GM12878 (cell line): ENCODE results near the gene RAB35.

ENCODE experiments used
- BCL11A ChIP-seq: IDR thresholded peaks from 2 replicates; pipeline ENCODE4 v1.6.1; 2011; ENCODE audit warnings: low read depth, low read length
- FOS ChIP-seq: IDR thresholded peaks from 3 replicates; pipeline ENCODE4 v1.6.1; 2011; ENCODE audit warnings: borderline replicate concordance; ENCODE audit not compliant: insufficient read length; ENCODE audit errors: extremely low read depth
- IKZF1 ChIP-seq: fragments of 450-650 bp; conservative IDR thresholded peaks from 2 replicates; pipeline ENCODE4 v1.6.1; 2017; ENCODE audit warnings: antibody characterized with exemption, mild to moderate bottlenecking
- JUND ChIP-seq: IDR thresholded peaks from 2 replicates; pipeline ENCODE4 v1.6.1; 2012; ENCODE audit warnings: low read depth, mild to moderate bottlenecking, low read length, improper control_type of control experiment, moderate library complexity
- POLR2AphosphoS5 ChIP-seq: IDR thresholded peaks from 2 replicates; pipeline ENCODE4 v1.6.1; 2011; ENCODE audit warnings: mild to moderate bottlenecking, low read length, inconsistent platforms
- RBBP5 ChIP-seq: fragments of 200-600 bp; sonication (generic); conservative IDR thresholded peaks from 2 replicates; pipeline ENCODE4 v1.6.1; 2016
- TF ChIP-seq, protein P1 (sequence below): IDR thresholded peaks from 2 replicates; pipeline ENCODE4 v1.6.1; 2012; ENCODE audit warnings: low read depth, low read length, improper control_type of control experiment
- TF ChIP-seq, protein P2 (sequence below): IDR thresholded peaks from 2 replicates; pipeline ENCODE4 v1.6.1; 2011; ENCODE audit warnings: low read depth, mild to moderate bottlenecking, low read length, moderate library complexity, borderline replicate concordance; ENCODE audit errors: extremely low read depth
- TF ChIP-seq, protein P3 (sequence below): IDR thresholded peaks from 2 replicates; pipeline ENCODE4 v1.6.1; 2012; ENCODE audit warnings: low read length, inconsistent platforms
- TF ChIP-seq, protein P4 (sequence below), 3 experiments: IDR thresholded peaks in 2 of 3; conservative IDR thresholded peaks in 1 of 3; 2 replicates each; pipeline ENCODE4 v1.5.1; 2011; ENCODE audit warnings: low read depth in 3 of 3, low read length in 3 of 3, mild to moderate bottlenecking in 3 of 3, control low read depth in 2 of 3, moderate library complexity in 2 of 3, inconsistent platforms in 1 of 3, mixed read lengths in 1 of 3; ENCODE audit not compliant: control insufficient read depth in 2 of 3, insufficient read depth in 1 of 3; ENCODE audit errors: extremely low read depth in 1 of 3
- TF ChIP-seq, protein P5 (sequence below): fragments of 450-650 bp; IDR thresholded peaks from 2 replicates; pipeline ENCODE4 v1.6.1; 2014; ENCODE audit warnings: mild to moderate bottlenecking
- TF ChIP-seq, protein P6 (sequence below): IDR thresholded peaks from 2 replicates; pipeline ENCODE4 v1.6.1; 2011; ENCODE audit warnings: borderline replicate concordance, low read depth, mild to moderate bottlenecking, moderate library complexity, mixed read lengths, low read length; ENCODE audit not compliant: insufficient read depth; ENCODE audit errors: extremely low read length
- TF ChIP-seq, protein P7 (sequence below): IDR thresholded peaks from 2 replicates; pipeline ENCODE4 v1.6.1; 2012; ENCODE audit warnings: mild to moderate bottlenecking, low read depth, low read length

DNA sequence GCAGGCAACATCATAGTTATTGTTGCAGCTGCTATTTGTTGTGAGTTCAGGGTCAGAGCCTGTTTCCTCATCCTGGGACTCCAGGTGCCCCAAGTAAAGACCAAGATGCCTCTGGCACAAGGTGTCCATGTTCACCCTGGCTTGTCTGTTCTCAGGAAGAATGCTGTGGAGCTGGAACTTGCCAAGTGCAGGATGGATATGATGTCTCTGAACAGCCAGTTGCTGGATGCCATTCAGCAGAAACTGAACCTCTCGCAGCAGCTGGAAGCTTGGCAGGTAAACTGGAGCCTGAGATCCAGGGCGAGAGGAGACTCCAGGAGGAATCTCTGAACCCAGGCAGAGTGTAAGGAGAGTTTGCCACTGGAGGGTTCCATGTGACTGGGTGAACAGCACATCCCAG is 26.8 kb downstream of the RAB35 start:
- TF ChIP-seq, protein P1, sequence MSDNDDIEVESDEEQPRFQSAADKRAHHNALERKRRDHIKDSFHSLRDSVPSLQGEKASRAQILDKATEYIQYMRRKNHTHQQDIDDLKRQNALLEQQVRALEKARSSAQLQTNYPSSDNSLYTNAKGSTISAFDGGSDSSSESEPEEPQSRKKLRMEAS = no peak
- TF ChIP-seq, protein P2, sequence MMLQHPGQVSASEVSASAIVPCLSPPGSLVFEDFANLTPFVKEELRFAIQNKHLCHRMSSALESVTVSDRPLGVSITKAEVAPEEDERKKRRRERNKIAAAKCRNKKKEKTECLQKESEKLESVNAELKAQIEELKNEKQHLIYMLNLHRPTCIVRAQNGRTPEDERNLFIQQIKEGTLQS = no peak
- TF ChIP-seq RBBP5 (no peak), BCL11A (no peak), FOS (no peak), POLR2AphosphoS5 (no peak), JUND (no peak), IKZF1 (no peak)
- TF ChIP-seq, protein P3, sequence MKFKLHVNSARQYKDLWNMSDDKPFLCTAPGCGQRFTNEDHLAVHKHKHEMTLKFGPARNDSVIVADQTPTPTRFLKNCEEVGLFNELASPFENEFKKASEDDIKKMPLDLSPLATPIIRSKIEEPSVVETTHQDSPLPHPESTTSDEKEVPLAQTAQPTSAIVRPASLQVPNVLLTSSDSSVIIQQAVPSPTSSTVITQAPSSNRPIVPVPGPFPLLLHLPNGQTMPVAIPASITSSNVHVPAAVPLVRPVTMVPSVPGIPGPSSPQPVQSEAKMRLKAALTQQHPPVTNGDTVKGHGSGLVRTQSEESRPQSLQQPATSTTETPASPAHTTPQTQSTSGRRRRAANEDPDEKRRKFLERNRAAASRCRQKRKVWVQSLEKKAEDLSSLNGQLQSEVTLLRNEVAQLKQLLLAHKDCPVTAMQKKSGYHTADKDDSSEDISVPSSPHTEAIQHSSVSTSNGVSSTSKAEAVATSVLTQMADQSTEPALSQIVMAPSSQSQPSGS = no peak
- TF ChIP-seq, protein P4, sequence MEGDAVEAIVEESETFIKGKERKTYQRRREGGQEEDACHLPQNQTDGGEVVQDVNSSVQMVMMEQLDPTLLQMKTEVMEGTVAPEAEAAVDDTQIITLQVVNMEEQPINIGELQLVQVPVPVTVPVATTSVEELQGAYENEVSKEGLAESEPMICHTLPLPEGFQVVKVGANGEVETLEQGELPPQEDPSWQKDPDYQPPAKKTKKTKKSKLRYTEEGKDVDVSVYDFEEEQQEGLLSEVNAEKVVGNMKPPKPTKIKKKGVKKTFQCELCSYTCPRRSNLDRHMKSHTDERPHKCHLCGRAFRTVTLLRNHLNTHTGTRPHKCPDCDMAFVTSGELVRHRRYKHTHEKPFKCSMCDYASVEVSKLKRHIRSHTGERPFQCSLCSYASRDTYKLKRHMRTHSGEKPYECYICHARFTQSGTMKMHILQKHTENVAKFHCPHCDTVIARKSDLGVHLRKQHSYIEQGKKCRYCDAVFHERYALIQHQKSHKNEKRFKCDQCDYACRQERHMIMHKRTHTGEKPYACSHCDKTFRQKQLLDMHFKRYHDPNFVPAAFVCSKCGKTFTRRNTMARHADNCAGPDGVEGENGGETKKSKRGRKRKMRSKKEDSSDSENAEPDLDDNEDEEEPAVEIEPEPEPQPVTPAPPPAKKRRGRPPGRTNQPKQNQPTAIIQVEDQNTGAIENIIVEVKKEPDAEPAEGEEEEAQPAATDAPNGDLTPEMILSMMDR (IDR thresholded peaks at IDR 0.05 in 2 of 3, conservative IDR thresholded peaks at IDR 0.05 in 1 of 3; ENCODE audit: control insufficient read depth in 2 of 3, extremely low read depth in 1 of 3, insufficient read depth in 1 of 3, low read depth in 3 of 3, low read length in 3 of 3) = no peak
- TF ChIP-seq, protein P5, sequence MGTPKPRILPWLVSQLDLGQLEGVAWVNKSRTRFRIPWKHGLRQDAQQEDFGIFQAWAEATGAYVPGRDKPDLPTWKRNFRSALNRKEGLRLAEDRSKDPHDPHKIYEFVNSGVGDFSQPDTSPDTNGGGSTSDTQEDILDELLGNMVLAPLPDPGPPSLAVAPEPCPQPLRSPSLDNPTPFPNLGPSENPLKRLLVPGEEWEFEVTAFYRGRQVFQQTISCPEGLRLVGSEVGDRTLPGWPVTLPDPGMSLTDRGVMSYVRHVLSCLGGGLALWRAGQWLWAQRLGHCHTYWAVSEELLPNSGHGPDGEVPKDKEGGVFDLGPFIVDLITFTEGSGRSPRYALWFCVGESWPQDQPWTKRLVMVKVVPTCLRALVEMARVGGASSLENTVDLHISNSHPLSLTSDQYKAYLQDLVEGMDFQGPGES = no peak
- TF ChIP-seq, protein P6, sequence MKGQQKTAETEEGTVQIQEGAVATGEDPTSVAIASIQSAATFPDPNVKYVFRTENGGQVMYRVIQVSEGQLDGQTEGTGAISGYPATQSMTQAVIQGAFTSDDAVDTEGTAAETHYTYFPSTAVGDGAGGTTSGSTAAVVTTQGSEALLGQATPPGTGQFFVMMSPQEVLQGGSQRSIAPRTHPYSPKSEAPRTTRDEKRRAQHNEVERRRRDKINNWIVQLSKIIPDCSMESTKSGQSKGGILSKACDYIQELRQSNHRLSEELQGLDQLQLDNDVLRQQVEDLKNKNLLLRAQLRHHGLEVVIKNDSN = no peak
- TF ChIP-seq, protein P7, sequence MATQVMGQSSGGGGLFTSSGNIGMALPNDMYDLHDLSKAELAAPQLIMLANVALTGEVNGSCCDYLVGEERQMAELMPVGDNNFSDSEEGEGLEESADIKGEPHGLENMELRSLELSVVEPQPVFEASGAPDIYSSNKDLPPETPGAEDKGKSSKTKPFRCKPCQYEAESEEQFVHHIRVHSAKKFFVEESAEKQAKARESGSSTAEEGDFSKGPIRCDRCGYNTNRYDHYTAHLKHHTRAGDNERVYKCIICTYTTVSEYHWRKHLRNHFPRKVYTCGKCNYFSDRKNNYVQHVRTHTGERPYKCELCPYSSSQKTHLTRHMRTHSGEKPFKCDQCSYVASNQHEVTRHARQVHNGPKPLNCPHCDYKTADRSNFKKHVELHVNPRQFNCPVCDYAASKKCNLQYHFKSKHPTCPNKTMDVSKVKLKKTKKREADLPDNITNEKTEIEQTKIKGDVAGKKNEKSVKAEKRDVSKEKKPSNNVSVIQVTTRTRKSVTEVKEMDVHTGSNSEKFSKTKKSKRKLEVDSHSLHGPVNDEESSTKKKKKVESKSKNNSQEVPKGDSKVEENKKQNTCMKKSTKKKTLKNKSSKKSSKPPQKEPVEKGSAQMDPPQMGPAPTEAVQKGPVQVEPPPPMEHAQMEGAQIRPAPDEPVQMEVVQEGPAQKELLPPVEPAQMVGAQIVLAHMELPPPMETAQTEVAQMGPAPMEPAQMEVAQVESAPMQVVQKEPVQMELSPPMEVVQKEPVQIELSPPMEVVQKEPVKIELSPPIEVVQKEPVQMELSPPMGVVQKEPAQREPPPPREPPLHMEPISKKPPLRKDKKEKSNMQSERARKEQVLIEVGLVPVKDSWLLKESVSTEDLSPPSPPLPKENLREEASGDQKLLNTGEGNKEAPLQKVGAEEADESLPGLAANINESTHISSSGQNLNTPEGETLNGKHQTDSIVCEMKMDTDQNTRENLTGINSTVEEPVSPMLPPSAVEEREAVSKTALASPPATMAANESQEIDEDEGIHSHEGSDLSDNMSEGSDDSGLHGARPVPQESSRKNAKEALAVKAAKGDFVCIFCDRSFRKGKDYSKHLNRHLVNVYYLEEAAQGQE = no peak
